AG04450 (cell line): ENCODE data around the gene PRKAR1B. TPM values are rescaled to one million over a fixed set of nuclear protein-coding genes. Genes with fewer than 3 reads are reported as not detected.

Experiments
- CTCF ChIA-PET: fragments of 300-600, 350-600 bp; formaldehyde crosslinking; extraction: SDS; loops from one replicate; lab custom pipeline; 2022; ENCODE audit warnings: antibody characterized with exemption, inconsistent platforms; lab: Charles Lee
- POLR2A ChIA-PET: fragments of 350-600 bp; formaldehyde crosslinking; extraction: SDS; loops from one replicate; lab custom pipeline; 2021; ENCODE audit warnings: antibody characterized with exemption, inconsistent platforms; lab: Yijun Ruan, JAX
- DNase-seq: peaks from one replicate; pipeline ENCODE4 v3.0.0-alpha.2; 2011; ENCODE audit warnings: low read depth, low spot score
- H3K27ac ChIP-seq: one replicate; pipeline ENCODE4 v1.5.1; 2012; ENCODE audit warnings: low read depth, low read length, control low read depth
- H3K27me3 ChIP-seq: one replicate; pipeline ENCODE4 v1.6.0; 2012; ENCODE audit warnings: low read length; ENCODE audit not compliant: control insufficient read depth, insufficient read depth
- H3K4me3 ChIP-seq: 2 replicates; pipeline ENCODE4 v1.5.1; 2011; ENCODE audit warnings: mild to moderate bottlenecking, low read depth, low read length, control low read depth
- H3K9me3 ChIP-seq: 2 replicates; pipeline ENCODE4 v1.5.1; 2012; ENCODE audit warnings: low read length; ENCODE audit not compliant: control insufficient read depth, insufficient read depth
- polyA plus RNA-seq: library from polyadenylated mRNA; depleted of rRNA; stranded (reverse); fragments of >200 nt; gene quantifications from 2 replicates; pipeline ENCODE4 v1.2.3, GENCODE V29; 2011
- TF ChIP-seq, protein P1 (sequence below): IDR thresholded peaks from 2 replicates; pipeline ENCODE4 v1.5.1; 2011; ENCODE audit warnings: low read depth, low read length, control low read depth, inconsistent platforms

The PRKAR1B gene
- polyA plus RNA-seq, 1 experiment: 16.1 TPM

DNA sequence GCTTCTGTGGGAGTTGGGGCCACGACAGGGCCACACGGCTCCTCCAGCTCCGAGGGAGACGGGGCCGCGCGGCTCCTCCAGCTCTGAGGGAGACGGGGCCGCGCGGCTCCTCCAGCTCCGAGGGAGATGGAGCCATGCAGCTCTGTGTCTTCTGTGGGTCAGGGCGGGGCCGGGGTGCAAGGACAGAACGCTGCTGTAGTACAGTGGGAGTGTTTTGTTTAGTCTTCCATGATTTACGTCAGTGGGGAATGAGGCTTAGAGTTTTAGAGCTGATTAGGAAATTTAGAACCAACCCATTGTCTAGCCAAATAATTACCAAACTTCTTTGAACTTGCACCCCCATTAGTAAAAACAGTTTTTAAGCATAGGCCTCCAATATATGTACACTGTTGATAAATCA is 32.9 kb upstream of the PRKAR1B start:
- no peak for DNase-seq
- CTCF ChIA-PET: no interaction called here
- Histone ChIP-seq H3K27me3 (no peaks in the 10 kb centered on the region), H3K4me3 (no peak overlapping the region), H3K27ac (no peak overlapping the region), H3K9me3 (no peaks in the 10 kb centered on the region; the same call in 1 of the 2 replicates)
- TF ChIP-seq, protein P1, sequence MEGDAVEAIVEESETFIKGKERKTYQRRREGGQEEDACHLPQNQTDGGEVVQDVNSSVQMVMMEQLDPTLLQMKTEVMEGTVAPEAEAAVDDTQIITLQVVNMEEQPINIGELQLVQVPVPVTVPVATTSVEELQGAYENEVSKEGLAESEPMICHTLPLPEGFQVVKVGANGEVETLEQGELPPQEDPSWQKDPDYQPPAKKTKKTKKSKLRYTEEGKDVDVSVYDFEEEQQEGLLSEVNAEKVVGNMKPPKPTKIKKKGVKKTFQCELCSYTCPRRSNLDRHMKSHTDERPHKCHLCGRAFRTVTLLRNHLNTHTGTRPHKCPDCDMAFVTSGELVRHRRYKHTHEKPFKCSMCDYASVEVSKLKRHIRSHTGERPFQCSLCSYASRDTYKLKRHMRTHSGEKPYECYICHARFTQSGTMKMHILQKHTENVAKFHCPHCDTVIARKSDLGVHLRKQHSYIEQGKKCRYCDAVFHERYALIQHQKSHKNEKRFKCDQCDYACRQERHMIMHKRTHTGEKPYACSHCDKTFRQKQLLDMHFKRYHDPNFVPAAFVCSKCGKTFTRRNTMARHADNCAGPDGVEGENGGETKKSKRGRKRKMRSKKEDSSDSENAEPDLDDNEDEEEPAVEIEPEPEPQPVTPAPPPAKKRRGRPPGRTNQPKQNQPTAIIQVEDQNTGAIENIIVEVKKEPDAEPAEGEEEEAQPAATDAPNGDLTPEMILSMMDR: no peak
- POLR2A ChIA-PET: no interaction called here

DNA sequence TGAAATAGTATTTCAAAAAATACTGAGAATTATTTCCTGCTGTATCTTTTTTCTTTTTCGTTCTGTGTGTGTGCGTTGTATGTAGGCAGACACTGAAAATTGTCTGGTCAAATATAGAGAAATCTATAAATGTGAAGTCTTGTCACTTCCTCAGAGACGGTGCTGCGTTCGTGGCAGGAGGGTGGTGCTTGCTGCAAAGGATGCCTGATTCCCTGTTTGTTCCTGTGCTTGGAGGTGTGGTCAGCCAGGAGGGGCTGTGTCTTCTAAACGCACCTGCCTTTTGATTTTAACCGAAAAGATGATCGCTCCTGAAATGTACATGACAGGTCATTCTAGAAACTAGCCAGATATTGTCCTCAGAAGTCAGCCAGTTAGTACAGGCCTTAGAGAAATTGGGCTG is 32.5 kb upstream of the PRKAR1B start:
- ChIA-PET CTCF (no interaction called here), POLR2A (no interaction called here)
- Histone ChIP-seq H3K9me3 (no peaks in the 10 kb centered on the region; the same call in 1 of the 2 replicates), H3K4me3 (no peak overlapping the region), H3K27me3 (no peaks in the 10 kb centered on the region), H3K27ac (no peak overlapping the region)
- DNase-seq: no peak
- TF ChIP-seq, protein P1: no peak

DNA sequence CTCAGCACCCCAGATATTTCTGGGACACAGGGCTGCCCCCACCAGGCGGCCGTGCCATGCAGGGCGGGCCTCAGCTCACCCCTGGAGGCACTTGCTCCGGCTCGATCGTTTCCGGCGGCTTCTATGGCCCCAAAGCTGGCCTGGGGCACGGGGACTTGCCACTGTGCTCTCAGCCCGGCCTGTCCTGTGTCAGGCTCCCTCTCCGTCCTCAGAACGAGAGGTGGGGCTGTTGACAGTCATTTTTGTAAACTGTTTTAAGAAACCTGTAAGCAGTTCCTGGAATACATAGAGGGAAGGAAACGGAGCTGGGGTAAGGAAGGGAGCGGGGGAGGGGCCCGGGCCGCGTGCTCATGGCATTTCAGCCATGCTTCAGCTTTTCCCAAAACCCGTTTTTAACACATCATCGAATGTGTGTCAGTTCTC is 30.7 kb upstream of the PRKAR1B start:
- TF ChIP-seq, protein P1: no peak
- no peaks in the 10 kb centered on the region for H3K27me3 ChIP-seq
- ChIA-PET CTCF (no interaction called here), POLR2A (no interaction called here)
- DNase-seq: no peak
- H3K9me3 ChIP-seq: no peaks in the 10 kb centered on the region; the same call in 1 of the 2 replicates
- H3K27ac ChIP-seq: no peak overlapping the region
- no peak overlapping the region for H3K4me3 ChIP-seq

DNA sequence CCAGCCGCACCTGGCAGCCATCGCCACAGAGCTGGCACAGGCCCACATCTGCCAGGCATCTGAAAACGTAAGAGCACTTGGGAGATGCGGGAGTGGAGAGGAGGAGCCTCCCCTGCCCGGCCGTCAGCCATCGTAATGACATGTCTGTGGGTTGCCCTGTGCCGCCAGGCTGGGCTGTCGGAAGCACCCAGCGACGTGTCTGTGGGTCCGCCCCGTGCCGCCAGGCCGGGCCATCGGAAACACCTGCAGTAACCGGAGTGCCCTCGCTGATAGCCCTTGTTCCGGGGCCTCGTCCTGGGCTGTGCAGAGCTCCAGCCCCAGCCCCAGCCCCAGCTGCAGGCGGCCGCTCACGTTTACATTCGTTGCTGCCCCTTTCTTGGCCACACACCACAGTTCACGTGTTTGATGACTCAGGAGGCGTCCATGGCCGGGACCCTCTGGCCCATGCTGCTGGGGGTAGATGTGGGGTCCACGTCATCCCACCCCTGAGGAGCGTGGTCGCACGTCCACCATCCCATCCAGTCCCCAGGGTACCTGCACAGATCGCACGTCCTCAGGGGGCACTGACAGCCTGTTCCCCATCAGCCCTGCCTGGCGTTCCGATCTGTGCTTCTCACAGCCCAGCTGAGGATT is 30.0 kb upstream of the PRKAR1B start:
- no peaks in the 10 kb centered on the region for H3K27me3 ChIP-seq
- H3K9me3 ChIP-seq: peaks cover 5% of the 10 kb centered on the region; the same call in 1 of the 2 replicates
- TF ChIP-seq, protein P1: no peak
- no peak overlapping the region for H3K4me3 ChIP-seq
- ChIA-PET CTCF (no interaction called here), POLR2A (no interaction called here)
- DNase-seq: no peak
- no peak overlapping the region for H3K27ac ChIP-seq

DNA sequence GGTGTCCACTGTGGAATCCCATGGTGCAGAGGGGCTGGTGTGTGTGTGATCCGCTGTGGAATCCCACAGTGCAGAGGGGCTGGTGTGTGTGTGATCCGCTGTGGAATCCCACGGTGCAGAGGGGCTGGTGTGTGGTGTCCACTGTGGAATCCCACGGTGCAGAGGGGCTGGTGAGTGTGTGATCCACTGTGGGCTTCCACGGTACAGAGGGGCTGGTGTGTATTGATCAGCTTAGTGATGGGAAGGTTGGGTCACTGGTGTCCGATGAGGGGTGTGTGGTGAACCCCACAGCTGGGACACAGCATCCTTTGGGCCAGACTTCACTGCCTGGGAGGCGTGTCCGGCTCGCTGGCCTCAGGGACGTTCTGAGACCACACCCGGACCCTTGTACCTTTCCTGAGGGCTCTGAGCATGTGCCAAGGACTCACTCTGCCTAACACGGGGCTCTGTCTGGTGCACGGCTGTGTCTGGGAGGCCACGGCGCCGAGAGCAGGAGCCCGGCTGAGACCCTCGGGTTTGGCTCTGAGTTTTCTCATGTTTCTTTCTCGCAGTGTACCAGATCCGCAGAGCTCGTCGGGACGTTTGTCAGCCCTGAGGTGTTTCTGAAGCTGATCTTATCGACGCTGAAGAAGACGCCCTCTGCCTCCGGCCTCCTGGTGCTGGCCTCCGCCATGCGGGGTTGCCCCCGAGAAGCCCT is 29.3 kb upstream of the PRKAR1B start:
- H3K4me3 ChIP-seq: no peak overlapping the region
- ChIA-PET CTCF (interaction anchor here (0.6 kb wide), 1 partner anchor 54 kb away, joined by 3 read pairs; no protein-coding TSS in a partner anchor), POLR2A (no interaction called here)
- TF ChIP-seq, protein P1: no peak
- DNase-seq: no peak
- H3K27me3 ChIP-seq: no peaks in the 10 kb centered on the region
- no peak overlapping the region for H3K27ac ChIP-seq
- H3K9me3 ChIP-seq: peaks cover 5% of the 10 kb centered on the region; the same call in 1 of the 2 replicates
